Neuronal stem cell (in vitro differentiated cells): ENCODE measurements around the gene FGF22.

ENCODE experiments used
- DNase-seq: peaks from one replicate; pipeline ENCODE4 v3.0.0-alpha.2; 2013; ENCODE audit warnings: low spot score
- H2AFZ ChIP-seq: one replicate; pipeline ENCODE4 v1.6.1; 2013; ENCODE audit warnings: mild to moderate bottlenecking, low read length, inconsistent platforms
- H2AK5ac ChIP-seq: 2 replicates; pipeline ENCODE4 v1.6.1; 2013; ENCODE audit warnings: low read depth, mild to moderate bottlenecking, inconsistent platforms, low read length, moderate library complexity, mixed read lengths
- H2BK120ac ChIP-seq: 2 replicates; pipeline ENCODE4 v1.6.1; 2013; ENCODE audit warnings: low read depth, mild to moderate bottlenecking, inconsistent platforms, low read length, moderate library complexity, mixed read lengths
- H2BK12ac ChIP-seq: one replicate; pipeline ENCODE4 v1.6.1; 2013; ENCODE audit warnings: low read length, inconsistent platforms
- H2BK15ac ChIP-seq: 2 replicates; pipeline ENCODE4 v1.6.1; 2013; ENCODE audit warnings: mild to moderate bottlenecking, low read length, inconsistent platforms, mixed read lengths
- H2BK5ac ChIP-seq: one replicate; pipeline ENCODE4 v1.6.1; 2013; ENCODE audit warnings: inconsistent platforms, mild to moderate bottlenecking, low read length, moderate library complexity
- H3K14ac ChIP-seq: one replicate; pipeline ENCODE4 v1.6.1; 2013; ENCODE audit warnings: low read length, inconsistent platforms
- H3K18ac ChIP-seq: 2 replicates; pipeline ENCODE4 v1.6.1; 2013; ENCODE audit warnings: low read length, inconsistent platforms
- H3K23ac ChIP-seq: 2 replicates; pipeline ENCODE4 v1.6.1; 2013; ENCODE audit warnings: low read depth, mild to moderate bottlenecking, mixed read lengths, low read length, inconsistent platforms; ENCODE audit not compliant: poor library complexity
- H3K27ac ChIP-seq: replicated peaks from 3 replicates; pipeline ENCODE4 v1.5.1; 2013; ENCODE audit warnings: low read length, inconsistent platforms
- H3K27me3 ChIP-seq, 3 experiments: 2 replicates each; pipeline ENCODE4 v1.6.1; 2013; ENCODE audit warnings: low read length in 3 of 3, mild to moderate bottlenecking in 2 of 3, inconsistent platforms in 1 of 3, low read depth in 1 of 3, mixed read lengths in 1 of 3, moderate library complexity in 1 of 3; ENCODE audit not compliant: control insufficient read depth in 3 of 3, insufficient read depth in 3 of 3
- H3K36me3 ChIP-seq, 2 donors: replicated peaks in 1 of 2; 2 replicates each; pipeline ENCODE4 v1.6.1; 2013; ENCODE audit warnings: low read length in 2 of 2; ENCODE audit not compliant: control insufficient read depth in 2 of 2, insufficient read depth in 2 of 2
- H3K4ac ChIP-seq: 2 replicates; pipeline ENCODE4 v1.6.1; 2013; ENCODE audit warnings: inconsistent platforms, mild to moderate bottlenecking, low read length, moderate library complexity
- H3K4me1 ChIP-seq, 2 donors: 1 replicate in 1 of 2; 2 replicates in 1 of 2; pipeline ENCODE4 v1.6.1; 2013; ENCODE audit warnings: low read length in 2 of 2, low read depth in 1 of 2; ENCODE audit not compliant: control insufficient read depth in 2 of 2, insufficient read depth in 1 of 2
- H3K4me2 ChIP-seq: one replicate; pipeline ENCODE4 v1.6.1; 2013; ENCODE audit warnings: mild to moderate bottlenecking, low read length, inconsistent platforms; ENCODE audit not compliant: insufficient read depth, poor library complexity, severe bottlenecking
- H3K4me3 ChIP-seq, 2 donors: 2 replicates each; pipeline ENCODE4 v1.5.1; 2013; ENCODE audit warnings: low read length in 2 of 2, mild to moderate bottlenecking in 2 of 2, inconsistent platforms in 1 of 2, moderate library complexity in 1 of 2
- H3K79me1 ChIP-seq: one replicate; pipeline ENCODE4 v1.6.1; 2013; ENCODE audit warnings: low read depth, mild to moderate bottlenecking, inconsistent platforms, low read length, moderate library complexity
- H3K9ac ChIP-seq: one replicate; pipeline ENCODE4 v1.6.1; 2013; ENCODE audit warnings: mild to moderate bottlenecking, low read depth, low read length, inconsistent platforms; ENCODE audit not compliant: poor library complexity
- H3K9me3 ChIP-seq, 2 donors: replicated peaks in 1 of 2; 2 replicates each; pipeline versions ENCODE3 to v1.6.1; 2013; ENCODE audit warnings: low read length in 2 of 2, mild to moderate bottlenecking in 2 of 2, inconsistent platforms in 1 of 2, low read depth in 1 of 2, mixed read lengths in 1 of 2, moderate library complexity in 1 of 2; ENCODE audit not compliant: control insufficient read depth in 2 of 2, insufficient read depth in 1 of 2
- H4K8ac ChIP-seq: one replicate; pipeline ENCODE4 v1.6.1; 2013; ENCODE audit warnings: low read depth, mild to moderate bottlenecking, inconsistent platforms, low read length, moderate library complexity
- H4K91ac ChIP-seq: one replicate; pipeline ENCODE4 v1.6.1; 2013; ENCODE audit warnings: low read length, low read depth, mild to moderate bottlenecking, inconsistent platforms; ENCODE audit not compliant: poor library complexity
- WGBS, 2 donors: extraction: QIAGEN DNeasy Blood & Tissue Kit; methylation state at CpG; one replicate each; pipeline ENCODE4 v1.1.7; 2013; ENCODE audit warnings: missing lambda C conversion rate in 2 of 2, mixed read lengths in 1 of 2; ENCODE audit not compliant: insufficient read length in 2 of 2, insufficient replicate concordance in 1 of 2; ENCODE audit errors: extremely low coverage in 2 of 2; 5-methylcytosine and 5-hydroxymethylcytosine counted together

Gene FGF22

GRCh38 chr19:597406-598315 is 42.0 kb upstream of the FGF22 start:
- peaks cover 0 to 45% (median 8%) of the 10 kb centered on the region in 3 experiments for H3K27me3 ChIP-seq
- H3K79me1 ChIP-seq, result peaks cover 4% of the 10 kb centered on the region
- H3K23ac ChIP-seq, result peak overlapping the region; percentile 65
- no peak overlapping the region for H3K4me2 ChIP-seq
- peak overlapping the region; percentile 23 for H3K18ac ChIP-seq
- H2AFZ ChIP-seq, result no peak overlapping the region
- no CpG with 5 or more reads among the region's 18 CpGs for WGBS, 2 donors
- H2BK5ac ChIP-seq, result peak overlapping the region; percentile 87
- H2BK15ac ChIP-seq, result peak overlapping the region; percentile 83
- H3K36me3 ChIP-seq, result no peaks in the 10 kb centered on the region
- peaks cover 2 to 7% of the 10 kb centered on the region in 2 donors for H3K9me3 ChIP-seq
- no peak overlapping the region for H3K27ac ChIP-seq
- H2AK5ac ChIP-seq, result peak overlapping the region; percentile 58
- no peak overlapping the region for H2BK12ac ChIP-seq
- no peak overlapping the region for H4K8ac ChIP-seq
- H4K91ac ChIP-seq, result no peak overlapping the region
- H3K9ac ChIP-seq, result no peak overlapping the region
- H3K14ac ChIP-seq, result peak overlapping the region; percentile 82
- no peak overlapping the region for H2BK120ac ChIP-seq
- H3K4me1 ChIP-seq, result no peaks in the 10 kb centered on the region
- DNase-seq, result no peak
- no peak overlapping the region for H3K4me3 ChIP-seq
- no peak overlapping the region for H3K4ac ChIP-seq

DNA sequence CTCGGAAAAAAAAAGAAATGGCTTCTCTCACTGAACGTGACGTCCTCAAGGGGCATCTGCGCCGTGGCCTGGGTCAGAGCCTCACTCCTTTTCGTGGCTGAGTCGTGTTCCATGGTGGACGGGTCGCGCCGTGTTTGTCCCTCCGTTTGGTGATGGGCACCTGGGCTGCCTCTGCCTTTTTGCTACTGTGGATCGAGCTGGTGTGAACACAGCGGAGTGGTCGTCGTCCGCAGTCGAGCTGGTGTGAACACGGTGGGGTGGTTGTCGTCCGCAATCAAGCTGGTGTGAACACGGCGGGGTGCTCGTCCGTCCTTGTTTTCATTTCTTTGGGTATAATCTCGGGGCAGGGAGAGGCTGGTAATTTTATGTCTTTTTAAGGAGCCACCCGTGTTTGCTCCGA is 38.4 kb upstream of the FGF22 start:
- peaks cover 2 to 7% of the 10 kb centered on the region in 2 donors for H3K9me3 ChIP-seq
- H3K14ac ChIP-seq, result no peak overlapping the region
- H3K4me3 ChIP-seq, result no peak overlapping the region
- no peaks in the 10 kb centered on the region for H3K79me1 ChIP-seq
- no peak overlapping the region for H2BK12ac ChIP-seq
- DNase-seq, result no peak
- peaks cover 0 to 10% (median 0%) of the 10 kb centered on the region in 3 experiments for H3K27me3 ChIP-seq
- no peak overlapping the region for H3K4me2 ChIP-seq
- H3K23ac ChIP-seq, result no peak overlapping the region
- no peak overlapping the region for H2AK5ac ChIP-seq
- no peak overlapping the region for H2BK5ac ChIP-seq
- H2AFZ ChIP-seq, result no peak overlapping the region
- no peaks in the 10 kb centered on the region for H3K36me3 ChIP-seq
- no CpG with 5 or more reads among the region's 28 CpGs for WGBS, 2 donors
- H2BK15ac ChIP-seq, result no peak overlapping the region
- no peak overlapping the region for H3K4ac ChIP-seq
- no peak overlapping the region for H4K91ac ChIP-seq
- no peak overlapping the region for H3K9ac ChIP-seq
- H3K4me1 ChIP-seq, result peaks cover 0 to 2% of the 10 kb centered on the region in 2 donors
- H4K8ac ChIP-seq, result no peak overlapping the region
- H2BK120ac ChIP-seq, result no peak overlapping the region
- no peak overlapping the region for H3K18ac ChIP-seq
- no peak overlapping the region for H3K27ac ChIP-seq

DNA sequence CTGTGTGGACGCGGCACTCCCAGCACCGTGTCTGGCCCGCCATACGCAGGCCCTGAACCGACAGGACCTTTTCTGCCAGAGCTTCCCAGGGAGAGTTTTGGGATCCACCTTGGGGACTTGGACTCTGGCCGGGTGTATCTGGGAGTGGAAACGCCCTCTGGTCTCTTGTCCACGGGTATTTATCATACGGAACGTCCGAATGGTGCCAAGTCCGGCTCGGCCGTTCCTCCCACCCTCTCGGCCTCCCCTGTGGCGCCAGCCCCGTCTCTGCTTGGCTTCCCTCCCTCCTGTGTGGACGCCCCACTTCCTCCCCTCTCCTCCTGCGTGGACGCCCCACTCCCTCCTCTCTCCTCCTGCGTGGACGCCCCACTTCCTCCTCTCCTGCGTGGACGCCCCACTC is 37.9 kb upstream of the FGF22 start:
- no peak overlapping the region for H3K4ac ChIP-seq
- WGBS, 2 donors, result no CpG with 5 or more reads among the region's 25 CpGs

More for the DNA sequence above, 37.9 kb upstream of the FGF22 start:
- Histone ChIP-seq H3K27me3 (peaks cover 0 to 5% (median 0%) of the 10 kb centered on the region in 3 experiments), H2BK120ac (no peak overlapping the region), H3K18ac (no peak overlapping the region), H2BK15ac (no peak overlapping the region), H3K4me2 (no peak overlapping the region), H3K23ac (no peak overlapping the region), H3K36me3 (no peaks in the 10 kb centered on the region), H3K4me3 (no peak overlapping the region), H3K9me3 (peaks cover 2 to 7% of the 10 kb centered on the region in 2 donors), H3K14ac (no peak overlapping the region), H3K4me1 (peaks cover 0 to 2% of the 10 kb centered on the region in 2 donors), H4K8ac (no peak overlapping the region), H3K27ac (no peak overlapping the region), H3K9ac (no peak overlapping the region), H3K79me1 (no peaks in the 10 kb centered on the region), H2BK5ac (no peak overlapping the region), H2BK12ac (no peak overlapping the region), H2AK5ac (no peak overlapping the region), H2AFZ (no peak overlapping the region), H4K91ac (no peak overlapping the region)
- DNase-seq, result no peak
